Kidney tubule cell (primary cell): ENCODE results near the gene ESYT3.
A peak's percentile ranks its signal among the peaks of the same experiment; 100 is the strongest.
"Not testable (repeated sequence)": the region's sequence is repeated elsewhere in the genome, so short reads cannot be mapped to it uniquely, and the experiment has no call there.

Source experiments
- DNase-seq: peaks from one replicate; pipeline ENCODE4 v3.0.0-alpha.2; 2018; ENCODE audit warnings: low spot score

The ESYT3 gene

DNA sequence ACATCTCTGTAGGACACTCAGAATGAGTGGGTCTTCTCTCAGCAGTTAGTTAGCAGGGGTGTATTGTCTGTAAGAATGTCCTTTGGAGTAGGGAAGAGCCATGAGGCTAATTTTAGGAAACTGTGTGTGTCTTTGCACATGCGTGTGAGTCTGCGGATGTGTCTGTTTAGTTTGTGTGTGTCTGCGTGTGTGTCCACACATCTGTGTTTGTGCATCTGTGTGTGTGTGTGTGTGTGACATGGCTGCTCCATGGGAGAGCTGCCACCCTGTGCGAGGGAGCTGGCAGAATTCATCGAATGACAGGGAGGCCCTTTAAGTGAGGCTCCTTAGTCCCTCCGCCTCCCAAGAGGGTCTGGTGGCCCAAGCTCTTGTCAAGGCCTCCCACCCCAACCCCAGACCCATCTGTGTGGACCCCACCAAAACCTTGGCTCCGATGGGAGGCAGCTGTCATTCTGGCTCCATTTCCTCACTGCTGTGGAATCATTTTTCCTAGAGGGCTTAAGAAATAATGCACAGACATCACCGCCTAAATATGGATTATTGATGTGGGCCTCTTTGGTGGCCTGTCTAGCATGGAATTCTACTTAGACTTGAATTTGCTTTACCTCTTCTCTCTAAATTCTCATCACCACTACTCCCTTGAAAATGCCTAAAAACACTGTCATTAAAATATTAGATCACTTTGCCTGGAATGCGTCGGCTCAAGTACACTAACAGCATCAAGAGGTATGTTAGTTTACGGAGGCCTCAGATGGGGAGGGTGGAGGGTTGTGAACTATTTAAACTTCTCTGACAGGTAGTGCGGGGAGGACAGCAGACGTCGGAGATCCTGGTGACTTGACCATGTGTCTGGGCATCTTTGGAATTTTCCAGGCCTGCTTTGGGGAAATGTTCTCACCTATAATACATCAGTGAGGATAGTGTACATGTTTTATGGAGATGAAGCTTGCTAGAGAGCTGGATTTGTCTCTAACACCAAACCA lies 9.4 kb downstream of the ESYT3 start:
- no peak for DNase-seq

DNA sequence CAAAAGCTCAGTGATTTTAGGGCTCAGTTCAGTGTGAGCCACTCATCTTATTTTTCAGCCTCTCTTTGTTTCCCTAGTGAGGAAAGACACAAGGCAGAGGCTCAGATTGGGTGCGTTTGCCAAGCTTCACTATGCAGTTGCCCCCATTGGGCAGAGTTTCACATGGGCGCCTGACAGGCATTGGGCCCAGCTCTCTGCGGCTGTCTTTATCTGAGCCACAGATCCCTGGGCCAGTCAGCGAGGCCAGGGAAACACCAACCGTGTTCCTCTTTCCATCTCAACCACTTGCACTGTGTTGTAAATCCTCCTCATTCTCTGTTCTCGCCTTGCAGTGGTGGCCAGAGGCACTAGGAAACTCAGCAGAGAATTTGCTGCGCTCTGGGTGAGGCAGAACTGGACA lies 10.8 kb downstream of the ESYT3 start:
- DNase-seq: no peak

DNA sequence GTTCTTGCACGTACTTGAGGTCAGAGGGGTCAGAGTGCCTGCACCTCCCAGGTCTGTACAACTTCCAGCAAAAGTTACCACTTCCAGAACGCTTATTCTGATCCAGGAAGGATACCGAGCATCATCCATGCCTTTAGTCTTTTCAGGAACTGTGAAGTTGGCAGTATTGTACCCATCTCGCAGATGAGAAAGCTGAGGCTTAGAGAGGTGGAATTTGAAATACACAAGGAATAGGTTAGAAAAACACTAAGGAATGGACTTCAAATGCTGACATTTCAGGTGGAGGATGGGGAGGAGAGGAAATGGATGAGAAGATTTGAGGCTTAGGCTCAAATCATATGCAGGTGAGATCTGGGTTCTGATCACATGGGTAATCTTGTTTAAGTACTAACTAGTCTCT lies 11.2 kb downstream of the ESYT3 start:
- DNase-seq: no peak

DNA sequence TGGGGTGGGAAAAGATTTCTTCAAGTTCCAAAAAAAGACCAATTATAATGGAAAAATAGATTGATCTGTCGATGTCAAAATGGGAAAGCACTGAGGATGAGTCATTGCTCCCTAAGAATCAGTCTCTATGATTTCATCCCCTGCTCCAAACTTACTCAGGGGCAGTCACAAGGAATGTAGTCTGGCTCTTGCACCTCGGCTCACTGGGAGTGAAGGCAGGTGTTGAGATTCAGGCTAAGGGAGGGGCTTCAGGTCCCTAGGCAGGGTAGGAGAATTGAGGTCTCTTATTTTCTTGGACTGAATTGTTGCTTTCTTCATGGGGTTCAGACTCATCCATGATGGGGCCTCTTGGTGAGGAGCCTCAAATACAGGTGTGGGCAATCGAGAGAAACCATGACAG lies 14.2 kb downstream of the ESYT3 start:
- DNase-seq: peak; percentile 35

DNA sequence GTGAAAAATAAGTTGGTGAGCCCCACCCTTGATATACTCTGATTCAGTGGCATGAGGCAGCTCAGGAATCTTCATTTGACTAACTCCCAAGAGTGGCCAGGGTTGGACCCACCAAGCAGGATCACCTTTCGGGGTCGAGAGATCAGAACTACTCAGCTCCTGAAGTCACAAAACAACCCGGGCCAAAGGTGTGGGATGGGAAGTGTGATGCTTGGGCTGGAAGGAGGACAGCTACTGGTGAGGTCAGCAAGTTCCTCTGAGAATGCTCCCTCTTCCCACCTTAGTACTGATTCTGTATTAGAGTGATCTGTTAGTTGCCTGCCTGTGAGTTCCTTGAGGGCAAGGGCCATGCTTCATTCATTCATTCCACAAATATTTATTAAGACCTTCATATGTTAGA lies 15.1 kb downstream of the ESYT3 start:
- DNase-seq: no peak

DNA sequence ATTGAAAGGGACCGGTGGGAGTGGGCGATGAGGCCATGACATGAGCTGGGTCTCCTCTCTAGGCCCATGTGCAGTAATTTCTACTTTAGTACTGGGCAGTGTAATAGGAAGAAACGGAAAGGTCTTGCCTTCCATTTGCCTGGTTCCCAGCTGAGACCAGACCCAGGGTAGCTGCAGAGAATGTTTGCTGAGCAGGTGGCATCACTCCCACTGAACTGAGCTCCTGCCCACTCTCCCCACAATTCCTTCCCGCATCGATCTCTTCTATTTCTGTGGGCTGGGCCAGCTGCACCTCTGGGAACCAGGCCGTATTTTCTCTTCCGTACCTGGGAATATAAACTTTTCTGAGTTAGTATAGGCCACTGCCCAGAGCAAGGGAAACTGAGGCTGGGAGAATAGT lies 15.8 kb downstream of the ESYT3 start:
- no peak for DNase-seq

DNA sequence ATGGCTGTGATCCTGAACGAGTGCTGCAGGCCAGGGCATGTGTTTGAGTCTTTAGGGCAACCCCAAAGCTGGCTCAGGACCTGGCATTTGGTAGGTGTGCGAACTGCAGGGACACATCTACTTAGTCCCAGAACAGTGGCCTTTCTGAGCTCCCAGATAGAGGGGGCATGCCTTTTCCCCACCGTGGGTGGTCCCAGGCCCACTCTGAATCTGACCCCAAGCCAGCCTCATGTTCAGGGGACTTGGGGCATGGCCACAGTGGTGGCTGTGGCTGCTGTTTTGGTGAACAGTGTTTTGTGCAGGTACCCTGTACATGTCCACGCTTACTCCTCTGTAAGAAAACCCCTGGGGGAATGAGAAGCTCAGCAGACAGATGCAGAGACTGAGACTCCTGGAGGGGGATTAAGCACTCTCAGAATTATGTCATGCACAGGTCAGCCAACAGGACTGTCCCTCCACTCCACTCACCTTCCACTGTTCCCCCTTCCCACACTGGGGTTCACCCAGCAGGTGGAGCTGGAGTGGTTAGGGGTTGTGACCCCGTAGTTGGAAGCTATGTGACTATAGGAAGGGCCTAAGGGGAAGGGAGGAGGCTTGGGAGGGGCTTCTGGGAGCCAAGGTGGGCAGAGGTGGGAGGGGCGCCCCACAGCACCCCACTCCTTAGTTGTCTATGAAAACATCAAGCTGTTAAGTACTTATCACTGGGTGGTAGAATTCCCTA lies 16.4 kb downstream of the ESYT3 start:
- DNase-seq: no peak

DNA sequence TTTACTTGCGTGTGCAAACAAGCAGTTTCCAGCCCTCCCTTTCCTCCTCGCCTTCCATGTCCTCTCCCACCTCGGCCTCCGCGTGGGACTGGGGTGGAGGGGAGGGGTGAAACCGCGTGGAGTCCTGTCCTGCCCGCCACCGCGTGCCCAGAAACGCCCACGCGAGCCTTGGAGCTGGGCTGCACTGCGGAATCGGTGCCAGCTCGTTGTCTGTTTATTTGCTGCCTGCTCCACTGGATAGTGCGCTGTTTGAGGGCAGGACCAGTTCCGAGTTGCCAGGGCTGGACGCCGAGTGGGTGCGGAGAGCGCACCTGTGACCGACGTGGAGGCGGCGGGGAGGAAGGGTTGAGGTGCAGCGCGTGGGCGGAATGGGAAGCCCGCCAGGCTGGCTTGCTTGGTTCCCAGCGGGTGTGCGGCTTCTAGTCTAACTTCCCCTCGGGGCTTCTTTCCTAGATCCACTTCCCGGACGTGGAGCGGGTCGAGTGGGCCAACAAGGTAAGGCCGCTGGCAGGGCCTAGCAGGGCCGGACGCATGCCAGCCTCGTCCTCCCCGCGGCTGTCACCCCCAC lies 17.3 kb downstream of the ESYT3 start:
- no peak for DNase-seq

DNA sequence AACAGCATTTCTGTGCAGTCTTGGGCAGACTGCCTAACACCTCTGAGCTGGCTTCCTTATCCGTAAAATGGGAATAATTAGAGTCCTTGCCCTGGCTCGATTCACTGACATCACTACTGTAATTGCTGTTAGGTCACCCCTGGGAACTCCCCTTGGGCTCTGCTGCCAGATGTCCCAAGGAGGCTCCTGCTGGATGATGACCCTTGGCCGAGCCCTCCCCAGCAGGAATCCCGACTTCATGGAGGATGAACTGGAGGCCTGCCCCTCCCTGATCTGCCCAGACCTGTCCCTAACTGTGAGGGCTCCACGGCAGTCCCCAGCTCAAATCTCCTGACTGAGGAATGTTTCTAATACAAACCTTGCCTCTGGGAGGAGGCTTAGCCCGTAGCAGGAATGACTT lies 18.0 kb downstream of the ESYT3 start:
- DNase-seq: no peak

DNA sequence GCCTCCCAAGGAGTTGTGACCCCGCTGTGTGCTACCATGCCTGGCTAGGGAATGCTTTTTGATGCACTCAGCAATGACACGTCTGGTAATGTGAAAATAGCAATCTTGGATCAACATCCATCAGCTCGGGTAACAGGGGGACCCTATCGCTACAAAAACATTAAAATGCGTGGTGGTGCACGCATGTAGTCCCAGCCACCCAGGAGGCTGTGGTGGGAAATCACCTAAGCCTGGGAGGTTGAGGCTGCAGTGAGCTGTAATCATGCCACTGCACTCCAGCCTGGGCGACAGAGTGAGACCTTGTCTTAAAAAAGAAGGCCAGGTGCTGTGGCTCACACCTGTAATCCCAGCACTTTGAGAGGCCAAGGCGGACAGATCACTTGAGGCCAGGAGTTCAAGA lies 19.5 kb downstream of the ESYT3 start:
- not testable (repeated sequence) for DNase-seq

DNA sequence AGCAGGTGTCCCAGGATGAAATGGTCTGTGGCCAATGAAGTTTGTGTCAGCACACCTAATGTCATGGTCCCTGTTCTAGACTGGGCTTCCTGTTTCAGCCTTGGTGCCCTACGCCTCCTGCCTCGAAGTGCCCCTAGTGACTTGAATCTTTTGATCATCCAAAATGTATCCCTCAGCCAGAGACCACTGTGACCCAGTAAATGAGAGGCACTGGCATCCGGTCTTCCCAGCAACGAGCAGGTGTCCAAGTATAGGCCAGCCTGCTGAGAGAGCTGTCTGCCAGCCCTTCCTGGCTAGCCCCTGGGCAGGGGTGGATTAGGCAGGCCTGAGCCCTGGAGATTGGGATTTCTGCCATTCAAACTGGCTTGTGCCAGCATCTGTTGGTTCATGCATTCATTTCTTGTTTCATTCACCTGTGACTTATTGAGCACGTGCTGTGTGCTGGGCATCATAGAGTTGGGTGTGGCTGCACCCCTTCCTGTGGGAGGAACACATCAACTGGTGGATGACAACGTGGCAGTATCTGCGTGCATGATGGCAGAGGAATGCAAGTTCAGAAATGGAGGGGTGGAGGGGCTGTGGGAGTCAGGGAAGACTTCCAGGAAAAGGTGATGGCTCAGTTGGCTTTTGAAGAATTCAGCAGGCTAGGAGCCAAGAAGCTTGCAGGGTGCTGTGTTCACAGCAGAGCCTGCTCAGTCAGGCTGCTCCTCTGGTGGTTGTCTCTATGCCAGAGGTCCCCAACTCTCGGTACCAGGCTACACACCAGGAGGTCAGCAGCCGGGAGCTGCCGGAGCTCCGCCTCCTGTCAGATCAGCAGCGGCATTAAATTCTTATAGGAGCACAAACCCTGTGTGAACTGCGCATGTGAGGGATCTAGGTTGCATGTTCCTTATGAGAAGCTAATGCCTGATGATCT lies 21.6 kb downstream of the ESYT3 start:
- DNase-seq: peak; percentile 69

DNA sequence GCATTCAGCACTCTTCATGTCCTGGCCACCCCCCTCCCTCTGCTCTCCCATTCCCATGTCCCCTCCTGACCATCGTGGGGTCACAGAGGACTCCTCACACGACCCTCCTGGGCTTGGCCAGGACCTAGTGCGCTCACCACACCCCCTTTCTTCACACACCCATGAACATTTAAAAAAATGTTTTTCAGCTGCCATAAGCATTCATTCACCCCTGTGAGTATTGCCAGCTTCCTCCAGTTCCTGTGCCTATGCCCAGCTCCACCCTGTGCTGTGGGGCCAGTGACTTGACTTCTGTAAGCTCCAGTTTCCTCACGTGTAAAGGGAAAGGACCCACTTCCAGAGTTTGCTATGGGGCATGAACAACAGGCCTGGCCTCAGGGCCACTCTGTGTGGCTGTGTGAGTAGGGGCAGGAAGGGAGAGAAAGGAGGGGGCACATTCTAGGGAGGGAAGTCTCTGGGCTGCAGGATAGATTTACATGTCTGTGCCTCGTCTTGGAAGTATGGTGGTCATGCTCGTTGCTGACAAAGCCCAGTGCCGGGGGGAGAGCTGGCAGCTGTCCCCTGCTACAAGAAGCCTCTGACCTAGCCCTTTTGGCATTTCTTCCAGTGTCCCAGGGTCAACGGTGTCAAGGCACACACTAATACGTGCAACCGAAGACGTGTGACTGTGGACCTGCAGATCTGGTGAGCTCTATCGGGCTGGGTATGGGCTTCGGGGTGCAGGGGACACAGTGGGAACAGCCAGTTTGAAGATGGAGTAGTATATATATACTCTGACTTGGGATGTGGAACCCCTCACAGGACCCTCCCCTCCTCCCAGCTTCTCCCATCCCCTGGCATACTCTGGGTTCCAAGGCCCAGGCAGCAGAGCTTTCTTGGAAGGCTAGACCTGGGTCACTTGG lies 22.8 kb downstream of the ESYT3 start:
- no peak for DNase-seq

DNA sequence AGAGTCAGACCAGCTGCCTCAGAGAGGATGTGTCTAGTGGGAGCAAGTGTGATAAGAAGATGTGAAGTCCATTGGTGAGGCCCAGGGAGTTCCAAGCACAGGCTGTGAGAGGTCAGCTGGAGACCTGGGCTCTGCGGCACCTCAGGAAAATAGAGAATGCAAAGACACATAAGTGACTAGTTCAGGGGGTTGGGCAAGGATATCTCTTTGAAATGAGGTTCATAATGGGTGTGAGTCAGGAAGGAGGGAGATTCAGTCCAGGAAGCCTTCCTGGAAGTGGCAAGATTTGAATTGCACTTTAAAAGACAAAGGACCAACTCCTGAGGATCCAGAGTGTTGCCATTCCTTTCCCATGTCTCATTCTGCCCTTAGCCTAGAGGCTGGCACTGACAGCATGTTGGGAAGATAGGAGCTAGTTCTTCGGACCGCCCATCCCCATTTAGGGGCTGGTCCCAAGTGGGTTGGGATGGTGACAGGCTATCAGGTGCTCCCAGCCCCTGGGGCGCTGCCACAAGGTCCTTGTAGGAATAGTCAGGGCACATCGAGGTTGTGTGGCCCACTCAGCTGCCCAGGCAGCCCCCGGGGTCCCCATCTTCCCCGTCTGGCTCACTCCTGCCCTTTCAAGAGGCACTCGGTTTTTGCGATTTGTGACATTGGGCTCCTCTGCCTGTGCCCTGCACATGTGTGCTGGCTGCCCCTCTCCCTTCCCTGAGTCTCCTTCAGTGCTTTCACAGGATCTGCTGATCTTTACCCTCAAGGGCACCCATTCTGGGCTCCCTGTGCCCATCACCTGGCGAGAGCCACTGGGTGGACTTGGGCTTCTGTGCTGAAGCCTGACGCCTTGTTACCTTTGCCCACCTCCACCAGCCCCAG lies 23.7 kb downstream of the ESYT3 start:
- no peak for DNase-seq

DNA sequence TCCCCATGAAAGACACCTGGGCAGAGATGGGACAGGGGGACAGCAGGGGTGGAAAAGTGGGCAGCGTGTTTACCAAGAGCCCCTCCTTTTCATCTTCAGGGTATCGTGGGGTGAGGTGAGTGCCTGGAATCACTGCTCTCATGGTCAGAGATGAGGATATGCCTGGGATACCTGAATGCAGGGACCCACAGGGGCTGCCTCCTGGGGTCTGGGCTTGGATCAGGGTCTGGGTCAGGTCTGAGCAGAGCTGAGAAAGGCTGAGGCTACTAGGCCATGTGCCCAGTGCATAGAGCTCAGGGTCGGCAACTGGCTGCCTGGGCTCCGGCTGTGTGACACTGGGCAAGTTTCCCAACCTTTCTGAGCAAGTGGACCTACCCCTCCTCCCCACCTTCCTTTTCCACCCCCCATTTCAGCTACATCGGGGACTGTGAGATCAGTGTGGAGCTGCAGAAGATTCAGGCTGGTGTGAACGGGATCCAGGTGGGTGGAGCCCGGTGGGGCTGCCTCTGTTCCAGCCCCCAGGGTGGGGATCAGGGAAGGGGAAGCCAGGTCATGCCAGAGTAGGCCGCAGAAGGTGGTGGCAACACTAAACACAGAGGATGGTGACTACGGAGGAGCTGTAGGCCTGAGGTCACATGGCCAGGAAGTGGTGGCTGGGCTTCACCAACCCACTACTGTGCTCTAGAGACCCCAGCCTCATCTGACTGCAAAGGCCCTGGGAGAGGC lies 24.5 kb downstream of the ESYT3 start:
- DNase-seq: no peak

DNA sequence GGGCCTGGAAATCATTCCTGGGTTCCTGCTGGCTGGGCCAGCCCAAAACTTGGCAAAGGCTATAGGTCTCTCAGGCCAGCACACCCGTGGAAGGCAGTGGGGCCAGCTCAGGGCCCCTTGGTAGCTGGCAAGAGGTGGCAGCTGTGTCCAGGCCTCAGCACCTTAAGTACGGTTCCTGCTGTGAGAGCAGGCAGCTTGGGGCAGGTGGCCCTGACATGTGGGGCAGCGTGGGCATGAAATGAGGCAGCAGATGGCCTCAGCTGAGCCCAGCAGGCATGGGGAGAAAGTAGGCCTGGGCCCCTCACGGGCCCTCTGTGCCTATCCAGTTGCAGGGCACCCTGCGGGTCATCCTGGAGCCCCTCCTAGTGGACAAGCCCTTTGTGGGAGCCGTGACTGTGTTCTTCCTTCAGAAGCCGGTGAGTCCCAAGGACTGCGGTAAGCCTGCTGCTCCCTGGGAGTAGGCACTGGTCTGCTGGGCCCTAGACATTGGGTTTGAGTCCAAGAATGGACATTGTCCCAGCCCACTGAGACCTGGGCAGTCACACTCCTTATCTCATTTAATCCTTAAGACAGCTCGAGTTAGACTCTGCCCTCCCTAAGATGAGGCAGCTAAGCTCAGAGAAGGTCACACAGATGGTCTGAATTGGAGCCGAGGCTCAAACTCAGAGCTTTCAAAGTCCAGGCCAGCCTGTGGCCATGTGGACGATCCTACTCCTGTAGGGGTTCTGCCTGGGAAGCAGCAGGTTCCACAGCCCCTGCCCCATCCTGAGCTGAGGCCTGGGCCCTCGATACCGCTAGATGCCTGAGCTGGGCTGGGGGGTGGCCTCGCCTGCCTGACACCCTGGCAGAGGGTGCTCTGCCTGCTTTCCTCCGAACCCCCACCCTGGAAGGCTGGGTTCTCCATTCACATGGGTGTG lies 25.5 kb downstream of the ESYT3 start:
- no peak for DNase-seq

DNA sequence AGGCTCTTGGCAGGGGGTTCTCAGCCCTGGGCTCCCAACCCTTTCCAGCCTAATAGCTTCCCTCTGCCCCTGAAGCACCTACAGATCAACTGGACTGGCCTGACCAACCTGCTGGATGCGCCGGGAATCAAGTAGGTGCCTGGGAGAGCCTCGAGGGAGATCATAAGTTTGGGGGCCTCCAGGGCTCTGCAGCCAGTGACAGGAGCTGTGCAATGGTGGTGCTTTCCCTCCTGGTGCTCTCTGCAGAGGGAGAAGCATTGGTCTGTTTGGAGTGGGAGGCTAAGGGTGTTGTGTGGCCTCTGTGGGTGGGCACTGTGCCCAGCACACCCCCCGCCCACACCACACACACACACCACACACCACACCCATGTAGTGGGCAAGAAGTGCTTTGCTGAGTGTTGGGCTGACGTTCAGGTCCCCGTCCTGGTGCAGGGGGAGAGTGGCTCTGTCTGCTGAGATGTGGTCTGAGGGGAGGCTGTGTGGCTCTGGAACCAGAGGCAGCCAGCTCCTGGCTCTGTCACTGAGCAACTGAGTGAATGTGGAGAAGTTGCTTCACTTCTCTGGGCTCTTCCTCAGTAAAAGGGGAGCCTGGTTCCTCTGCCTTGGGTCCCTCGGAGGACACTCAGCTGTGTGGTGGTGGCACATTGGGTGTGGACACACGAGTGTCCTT lies 26.3 kb downstream of the ESYT3 start:
- DNase-seq: no peak

DNA sequence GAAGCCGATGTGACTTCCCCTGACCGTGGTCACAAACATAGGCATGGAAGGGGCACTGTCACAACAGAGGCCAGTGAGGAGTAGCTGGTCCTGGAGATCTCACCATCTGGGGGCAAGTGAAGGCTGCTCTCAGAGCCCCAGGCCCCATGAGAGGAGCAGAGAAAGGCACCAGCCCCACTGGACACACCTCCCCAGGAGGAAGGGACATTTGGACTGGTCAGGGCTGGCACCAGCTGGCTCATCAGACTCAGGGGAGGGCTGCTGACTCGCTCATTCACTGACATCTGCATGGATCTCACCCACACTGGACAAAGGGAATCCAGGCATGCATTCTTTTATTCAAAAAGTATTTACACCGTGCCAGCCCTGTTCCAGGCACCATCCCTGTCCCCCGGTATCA lies 26.8 kb downstream of the ESYT3 start:
- DNase-seq: peak; percentile 70
